HG03354 (cell line): ENCODE data around the gene OR13J1.
"Not testable (repeated sequence)": the region's sequence is repeated elsewhere in the genome, so short reads cannot be mapped to it uniquely, and the experiment has no call there.

Experiments
- ATAC-seq: cut with Tn5 transposase; IDR thresholded peaks from one replicate; pipeline ENCODE4 v1.9.1; 2021; ENCODE audit warnings: mild to moderate bottlenecking; ENCODE audit not compliant: unreplicated experiment, poor library complexity, severe bottlenecking

OR13J1 gene, protein sequence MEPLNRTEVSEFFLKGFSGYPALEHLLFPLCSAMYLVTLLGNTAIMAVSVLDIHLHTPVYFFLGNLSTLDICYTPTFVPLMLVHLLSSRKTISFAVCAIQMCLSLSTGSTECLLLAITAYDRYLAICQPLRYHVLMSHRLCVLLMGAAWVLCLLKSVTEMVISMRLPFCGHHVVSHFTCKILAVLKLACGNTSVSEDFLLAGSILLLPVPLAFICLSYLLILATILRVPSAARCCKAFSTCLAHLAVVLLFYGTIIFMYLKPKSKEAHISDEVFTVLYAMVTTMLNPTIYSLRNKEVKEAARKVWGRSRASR

GRCh38 chr9:35870351-35870923 is at the start of gene OR13J1:
Gene OR13J1 (minus strand): TSS chr9:35870401. CDS start chr9:35870401, 0 bp downstream.
- no peak for ATAC-seq

- ATAC-seq = no peak
These were observed 49.2 kb upstream of the OR13J1 start for GRCh38 chr9:35919212-35920008.

DNA sequence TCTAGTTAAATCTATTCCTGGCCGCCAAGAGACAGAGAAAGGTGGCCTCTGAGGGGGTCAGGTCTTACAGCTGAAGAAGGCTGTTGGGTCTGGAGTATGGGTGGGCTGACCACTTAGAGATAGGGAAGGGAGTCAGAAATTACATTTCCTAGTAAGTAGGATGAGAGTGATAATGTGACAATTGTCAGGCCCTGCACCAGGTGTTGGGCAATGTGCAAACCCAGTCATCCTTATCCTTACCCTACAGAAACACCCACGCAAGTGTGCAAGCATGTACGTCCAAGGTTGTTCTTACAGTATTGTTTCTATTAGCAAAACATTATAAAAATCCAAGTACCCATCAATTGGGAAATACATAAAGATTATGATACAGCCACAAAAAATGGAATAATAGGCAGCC is 48.6 kb upstream of the OR13J1 start:
- ATAC-seq = no peak

DNA sequence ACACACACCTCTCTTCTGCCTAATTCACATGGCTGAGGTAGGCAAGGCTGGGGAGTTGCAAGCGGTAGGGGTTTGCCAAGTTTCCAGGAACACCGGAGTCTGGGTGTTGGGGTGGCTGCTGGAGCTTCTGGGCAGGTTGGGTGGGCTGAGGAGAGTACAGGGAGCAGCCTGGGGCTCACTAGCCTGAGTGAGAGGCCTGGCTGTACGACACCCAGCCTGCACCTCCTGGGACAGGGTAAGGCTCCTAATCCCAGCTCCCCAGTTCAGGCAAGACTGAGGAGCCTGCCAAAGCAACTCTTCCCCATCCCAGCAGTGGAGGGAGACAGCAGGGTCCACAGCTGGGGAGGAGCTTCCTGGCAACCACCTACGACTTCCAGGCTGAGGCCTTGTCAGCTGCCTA is 47.1 kb upstream of the OR13J1 start:
- no peak for ATAC-seq

- no peak for ATAC-seq
These were observed 45.6 kb upstream of the OR13J1 start for GRCh38 chr9:35915681-35916294.

DNA sequence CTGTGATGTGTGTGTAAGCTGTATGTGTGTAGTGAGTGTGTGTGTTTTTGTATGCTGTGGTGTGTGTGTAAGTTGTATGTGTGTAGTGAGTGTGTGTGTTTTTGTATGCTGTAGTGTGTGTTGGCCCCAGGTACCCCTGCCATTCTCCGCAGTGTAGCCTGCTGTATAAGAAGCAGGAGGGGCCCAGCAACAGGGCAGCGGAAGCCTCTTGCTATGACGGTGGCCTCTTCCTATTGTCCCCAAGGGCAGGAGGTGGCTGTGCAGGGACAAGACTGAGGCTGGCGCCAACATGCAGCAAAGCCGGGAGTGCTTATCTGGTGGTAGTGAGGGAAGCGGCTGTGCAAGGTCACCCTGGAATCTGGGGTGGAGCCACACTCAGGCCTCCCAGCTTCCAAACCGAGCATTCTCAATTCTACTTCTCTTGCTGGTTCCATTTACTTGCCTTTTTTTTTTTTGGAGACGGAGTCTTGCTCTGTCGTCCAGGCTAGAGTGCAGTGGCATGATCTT is 44.2 kb upstream of the OR13J1 start:
- no peak for ATAC-seq

- not testable (repeated sequence) for ATAC-seq
These were observed 43.2 kb upstream of the OR13J1 start for GRCh38 chr9:35913429-35913828.

DNA sequence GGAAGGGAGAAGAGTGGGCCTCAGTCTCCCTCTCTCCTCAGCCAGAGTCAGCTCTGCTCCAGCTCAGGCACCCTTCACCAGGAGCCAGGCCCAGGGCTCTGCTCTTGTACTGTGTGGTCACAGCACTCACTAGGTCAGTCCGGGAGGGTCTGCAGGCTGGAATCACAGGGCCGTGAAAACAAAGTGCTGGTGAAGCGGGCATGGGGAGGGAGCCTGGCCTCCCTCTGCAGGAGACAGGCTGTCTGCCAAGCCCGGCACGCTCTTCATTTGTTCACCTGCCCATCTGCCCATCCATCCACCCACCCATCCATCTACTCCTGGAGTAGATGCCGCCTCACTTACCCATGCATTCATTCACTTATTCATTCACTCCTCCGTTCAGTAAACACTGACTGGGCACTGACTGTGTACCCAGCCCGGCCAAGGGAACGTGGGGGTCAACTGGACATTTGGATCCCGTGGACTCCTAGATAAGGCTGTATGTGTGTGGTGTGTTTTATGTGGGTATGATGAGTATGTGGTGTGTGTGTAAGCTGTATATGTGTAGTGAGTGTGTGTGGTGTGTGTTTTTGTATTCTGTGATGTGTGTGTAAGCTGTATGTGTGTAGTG is 42.7 kb upstream of the OR13J1 start:
- no peak for ATAC-seq

- ATAC-seq = no peak
These were observed 41.5 kb upstream of the OR13J1 start for GRCh38 chr9:35911690-35912089.

- no peak for ATAC-seq
These were observed 40.6 kb upstream of the OR13J1 start for GRCh38 chr9:35910613-35911359.

GRCh38 chr9:35909687-35910612 is 39.7 kb upstream of the OR13J1 start:
- ATAC-seq = no peak

- ATAC-seq = no peak
These were observed 39.1 kb upstream of the OR13J1 start, which contains the start of gene SPAAR for GRCh38 chr9:35909274-35909673. Gene SPAAR (plus strand): TSS chr9:35909490. CDS start chr9:35910464, 974 bp downstream.

DNA sequence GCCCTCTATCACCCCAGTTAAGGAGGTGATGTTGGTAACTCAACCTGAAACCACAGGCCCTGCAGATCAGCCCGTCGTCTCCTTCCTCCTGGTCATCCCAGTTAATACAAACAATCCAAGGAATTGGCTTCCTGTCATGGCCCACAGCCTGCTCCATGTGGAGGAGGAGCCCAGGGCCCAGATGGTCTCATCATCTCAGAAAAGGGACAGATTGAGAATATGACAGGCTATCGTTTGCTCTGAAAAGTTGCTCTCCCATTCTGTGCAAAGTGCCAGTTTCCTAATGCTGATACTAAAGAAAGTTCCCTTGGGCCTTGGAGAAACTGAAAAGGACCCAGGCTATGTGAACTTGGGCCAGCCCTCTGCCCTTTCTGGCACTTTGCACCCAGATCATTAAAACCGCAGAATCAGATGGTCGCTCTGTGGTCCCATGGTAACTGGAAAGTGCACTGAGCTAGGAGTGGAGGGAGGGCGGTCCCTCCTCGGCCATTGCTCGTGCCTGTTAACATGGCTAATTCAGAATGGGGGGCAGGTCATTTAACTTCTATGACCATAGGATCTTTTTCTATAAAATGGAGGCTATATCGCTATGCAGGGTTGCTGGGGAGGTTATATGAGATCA is 38.4 kb upstream of the OR13J1 start:
- ATAC-seq = no peak

- no peak for ATAC-seq
These were observed 37.7 kb upstream of the OR13J1 start for GRCh38 chr9:35907711-35908503.

DNA sequence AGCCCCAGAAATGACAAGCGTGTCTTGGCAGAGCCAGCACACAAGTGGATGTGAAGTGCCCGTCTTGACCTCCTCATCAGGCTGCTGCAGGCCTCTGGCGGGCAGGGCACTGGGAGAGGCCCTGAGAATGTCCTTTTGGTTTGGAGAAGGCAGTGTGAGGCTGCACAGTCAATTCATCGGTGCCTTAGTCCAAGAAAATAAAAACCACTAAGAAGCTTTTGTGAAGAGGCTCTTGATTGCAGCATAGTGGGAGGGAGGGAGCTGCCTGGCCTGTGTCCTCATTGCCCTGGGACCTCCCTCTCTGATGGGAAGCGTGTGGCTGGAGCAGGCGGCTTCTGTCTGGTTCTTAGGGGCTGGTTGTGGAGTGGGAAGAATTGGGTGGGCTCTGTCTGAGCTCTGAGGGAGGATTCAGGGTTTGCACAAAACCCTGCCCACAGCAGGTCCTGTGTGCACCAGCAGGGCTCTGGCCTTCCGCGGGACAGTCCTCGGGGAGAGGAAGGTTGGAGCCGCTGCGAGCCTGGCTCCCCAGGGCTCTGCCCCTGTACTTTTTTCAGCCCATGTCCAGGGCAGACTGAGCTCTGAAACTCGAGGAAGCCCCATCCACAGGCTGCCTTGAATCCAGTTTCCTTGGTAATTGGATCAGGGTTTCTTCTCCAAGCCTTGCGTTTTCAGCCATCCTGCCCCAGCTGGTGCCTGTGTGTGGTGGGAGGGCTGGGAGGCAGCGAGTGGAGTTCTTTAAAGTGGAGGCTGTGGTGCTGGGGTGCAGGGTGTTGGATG is 36.9 kb upstream of the OR13J1 start:
- ATAC-seq = no peak
